Stomach smooth muscle (tissue), 2 donors: Measurements from ENCODE around the gene SLC39A11.

Experiments
- H3K27ac ChIP-seq: one replicate; pipeline ENCODE4 v1.7.0; 2013; ENCODE audit warnings: mild to moderate bottlenecking, low read length, inconsistent platforms
- H3K27me3 ChIP-seq, 2 donors: one replicate each; pipeline ENCODE4 v1.7.0; 2013; ENCODE audit warnings: low read length in 2 of 2; ENCODE audit not compliant: insufficient read depth in 2 of 2, control insufficient read depth in 1 of 2
- H3K36me3 ChIP-seq, 2 donors: one replicate each; pipeline ENCODE4 v1.7.0; 2013; ENCODE audit warnings: low read length in 2 of 2; ENCODE audit not compliant: control insufficient read depth in 2 of 2, insufficient read depth in 2 of 2
- H3K4me1 ChIP-seq: one replicate; pipeline ENCODE4 v1.7.0; 2013; ENCODE audit warnings: low read length; ENCODE audit not compliant: control insufficient read depth, insufficient read depth
- H3K4me3 ChIP-seq, 2 donors: one replicate each; pipeline ENCODE4 v1.7.0; 2013; ENCODE audit warnings: low read length in 2 of 2
- H3K9ac ChIP-seq, 2 donors: one replicate each; pipeline ENCODE4 v1.7.0; 2013; ENCODE audit warnings: low read length in 2 of 2, mild to moderate bottlenecking in 1 of 2
- H3K9me3 ChIP-seq, 2 donors: one replicate each; pipeline ENCODE4 v1.7.0; 2013; ENCODE audit warnings: low read length in 2 of 2; ENCODE audit not compliant: control insufficient read depth in 2 of 2
- donor health status: healthy.
- donor health status: Pancreatic carcinoma.

SLC39A11 gene

DNA sequence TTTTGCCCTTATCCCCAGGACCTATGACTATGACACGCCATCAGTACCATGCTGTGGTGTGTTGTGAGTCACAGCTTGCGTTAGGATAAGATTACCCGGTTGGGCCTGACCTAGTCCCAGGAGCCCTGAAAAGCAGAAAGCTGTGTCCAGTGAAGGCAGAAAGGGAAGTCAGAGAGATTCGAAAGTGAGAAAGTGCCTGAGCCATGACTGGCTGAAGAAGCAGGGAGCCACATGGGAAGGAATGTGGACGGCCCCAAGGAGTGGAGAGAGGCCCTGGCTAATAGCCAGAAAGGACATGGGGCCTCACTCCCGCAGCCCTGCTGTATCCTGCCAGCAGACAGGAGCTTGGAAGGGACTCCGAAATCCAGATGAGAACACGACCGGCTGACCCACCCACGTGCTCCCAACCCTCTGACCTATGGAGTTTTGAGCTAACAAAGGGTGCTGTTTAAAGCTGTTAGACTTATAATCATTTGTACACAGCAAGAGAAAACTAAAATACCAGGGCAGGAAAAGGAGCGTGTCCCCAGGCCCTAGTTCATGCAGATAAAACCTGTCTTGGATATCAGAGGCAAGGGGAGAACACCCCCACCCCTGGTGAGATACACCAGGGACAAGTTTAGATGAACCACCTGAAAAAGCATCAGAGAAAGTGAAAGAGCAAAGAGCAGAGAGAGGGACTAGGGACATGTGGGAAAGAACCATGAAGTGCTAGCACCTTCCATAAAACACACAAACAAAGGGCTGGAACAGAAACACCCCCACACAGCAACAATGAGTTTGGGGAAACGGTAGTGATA lies 115.3 kb downstream of the SLC39A11 start:
- Histone ChIP-seq H3K4me3 (no peak overlapping the region), H3K27ac (peak overlapping the region; percentile 24)

GRCh38 chr17:72975509-72975908 lies 117.0 kb downstream of the SLC39A11 start:
- H3K36me3 ChIP-seq: no peaks in the 10 kb centered on the region
- no peaks in the 10 kb centered on the region for H3K9me3 ChIP-seq
- no peak overlapping the region for H3K27ac ChIP-seq
- H3K27me3 ChIP-seq: no peaks in the 10 kb centered on the region
- H3K4me1 ChIP-seq: peaks cover 10% of the 10 kb centered on the region
- H3K9ac ChIP-seq: no peak overlapping the region
- H3K4me3 ChIP-seq: no peak overlapping the region

More for the DNA sequence above, 115.3 kb downstream of the SLC39A11 start:
- Histone ChIP-seq H3K27me3 (no peaks in the 10 kb centered on the region), H3K9ac (peak overlapping the region in 1 of 2 donors; percentile 47), H3K36me3 (no peaks in the 10 kb centered on the region), H3K4me1 (peaks cover 10% of the 10 kb centered on the region), H3K9me3 (no peaks in the 10 kb centered on the region)

DNA sequence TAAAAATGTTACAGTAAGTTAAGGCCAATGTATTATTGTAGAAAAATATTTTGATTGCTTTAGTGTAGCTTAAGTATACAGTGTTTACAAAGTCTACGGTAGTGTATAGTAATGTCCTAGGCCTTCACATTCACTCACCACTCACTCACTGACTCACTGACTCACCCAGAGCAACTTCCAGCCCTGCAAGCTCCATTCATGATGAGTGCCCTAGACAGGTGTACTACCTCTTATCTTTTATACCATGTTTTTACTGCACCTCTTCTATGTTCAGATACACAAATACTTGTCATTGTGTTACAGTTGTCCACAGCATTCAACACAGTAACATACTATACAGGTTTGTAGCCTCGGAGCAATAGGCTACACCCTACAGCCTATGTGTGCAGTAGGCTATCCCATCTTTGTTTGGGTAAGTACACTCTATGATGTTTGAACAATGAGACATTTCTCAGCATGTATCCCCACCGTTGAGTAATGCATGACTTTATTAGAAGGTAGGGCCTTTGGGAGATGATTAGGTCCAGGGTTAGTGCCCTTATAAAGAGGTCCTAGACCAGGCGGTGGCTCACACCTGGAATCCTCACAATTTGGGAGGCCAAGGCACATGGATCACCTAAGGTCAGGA lies 117.8 kb downstream of the SLC39A11 start:
- Histone ChIP-seq H3K36me3 (no peaks in the 10 kb centered on the region), H3K4me1 (peaks cover 10% of the 10 kb centered on the region), H3K9ac (no peak overlapping the region), H3K4me3 (no peak overlapping the region), H3K27ac (no peak overlapping the region), H3K27me3 (no peaks in the 10 kb centered on the region), H3K9me3 (no peaks in the 10 kb centered on the region)

GRCh38 chr17:72972263-72972951 lies 120.1 kb downstream of the SLC39A11 start:
- H3K9me3 ChIP-seq: no peaks in the 10 kb centered on the region
- H3K4me1 ChIP-seq: peaks cover 7% of the 10 kb centered on the region
- no peak overlapping the region for H3K9ac ChIP-seq
- no peak overlapping the region for H3K27ac ChIP-seq
- no peaks in the 10 kb centered on the region for H3K36me3 ChIP-seq
- no peaks in the 10 kb centered on the region for H3K27me3 ChIP-seq
- H3K4me3 ChIP-seq: no peak overlapping the region

- Histone ChIP-seq H3K4me3 (no peak overlapping the region), H3K36me3 (no peaks in the 10 kb centered on the region), H3K4me1 (no peaks in the 10 kb centered on the region), H3K9me3 (no peaks in the 10 kb centered on the region), H3K27ac (no peak overlapping the region), H3K9ac (no peak overlapping the region), H3K27me3 (no peaks in the 10 kb centered on the region)
These were observed 121.1 kb downstream of the SLC39A11 start for GRCh38 chr17:72971226-72971880.

GRCh38 chr17:72970797-72971196 lies 121.7 kb downstream of the SLC39A11 start:
- Histone ChIP-seq H3K36me3 (no peaks in the 10 kb centered on the region), H3K4me3 (no peak overlapping the region), H3K27me3 (no peaks in the 10 kb centered on the region), H3K9ac (no peak overlapping the region), H3K4me1 (no peaks in the 10 kb centered on the region), H3K27ac (no peak overlapping the region), H3K9me3 (no peaks in the 10 kb centered on the region)

DNA sequence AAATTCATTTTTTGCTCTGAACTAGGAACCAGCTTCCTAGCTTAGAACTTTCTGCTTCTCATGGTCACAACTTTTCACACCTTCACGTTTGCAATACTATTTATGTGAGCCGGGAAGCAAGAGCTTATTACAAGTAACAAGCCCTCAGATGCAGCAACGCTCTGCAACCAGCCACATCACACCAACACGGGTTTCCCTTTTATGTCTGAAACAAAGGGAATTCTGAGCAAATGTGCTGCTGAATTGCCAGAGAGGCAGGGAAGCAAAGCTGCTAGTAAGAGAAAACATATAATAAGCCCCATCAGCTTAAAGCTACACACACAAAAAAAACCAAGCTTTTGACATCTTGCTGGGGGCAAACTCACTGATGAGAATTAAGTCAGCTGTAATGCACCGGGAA lies 122.2 kb downstream of the SLC39A11 start:
- no peaks in the 10 kb centered on the region for H3K4me1 ChIP-seq
- H3K27me3 ChIP-seq: no peaks in the 10 kb centered on the region
- H3K4me3 ChIP-seq: no peak overlapping the region
- H3K27ac ChIP-seq: no peak overlapping the region
- no peak overlapping the region for H3K9ac ChIP-seq
- no peaks in the 10 kb centered on the region for H3K9me3 ChIP-seq
- no peaks in the 10 kb centered on the region for H3K36me3 ChIP-seq

DNA sequence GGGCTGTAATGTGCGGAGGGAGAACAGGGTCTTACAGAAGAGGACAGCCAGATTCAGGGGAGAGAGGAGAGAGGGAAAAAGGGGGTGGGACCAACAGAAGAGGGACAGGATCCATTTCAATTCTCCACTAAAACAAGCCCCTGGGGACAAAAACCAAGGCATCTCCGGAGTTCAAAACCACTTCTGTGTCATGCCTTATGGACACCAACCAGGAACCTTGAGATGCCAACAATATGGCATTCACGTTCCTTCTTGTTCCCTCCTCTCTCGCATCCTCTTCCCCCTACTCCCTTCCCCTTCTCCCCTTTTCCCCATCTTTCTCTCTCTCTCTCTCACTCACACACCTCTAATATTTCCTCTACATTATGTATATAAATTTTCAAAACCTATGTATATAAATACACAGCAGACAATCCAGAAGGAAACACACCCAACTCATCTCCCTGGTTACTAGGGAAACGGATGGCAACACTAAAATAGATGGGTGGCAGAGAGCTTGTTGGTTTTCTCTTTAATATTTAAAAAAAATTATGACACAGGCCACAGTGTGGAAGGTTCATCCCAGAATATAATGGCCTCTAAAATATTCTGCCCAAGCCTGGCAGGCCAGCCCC lies 123.1 kb downstream of the SLC39A11 start:
- no peaks in the 10 kb centered on the region for H3K36me3 ChIP-seq
- H3K4me3 ChIP-seq: no peak overlapping the region
- no peaks in the 10 kb centered on the region for H3K4me1 ChIP-seq
- no peaks in the 10 kb centered on the region for H3K27me3 ChIP-seq
- no peak overlapping the region for H3K9ac ChIP-seq
- no peaks in the 10 kb centered on the region for H3K9me3 ChIP-seq
- H3K27ac ChIP-seq: no peak overlapping the region

GRCh38 chr17:72968798-72969197 lies 123.7 kb downstream of the SLC39A11 start:
- H3K9ac ChIP-seq: no peak overlapping the region
- H3K4me1 ChIP-seq: no peaks in the 10 kb centered on the region
- no peaks in the 10 kb centered on the region for H3K9me3 ChIP-seq
- no peaks in the 10 kb centered on the region for H3K36me3 ChIP-seq
- no peaks in the 10 kb centered on the region for H3K27me3 ChIP-seq
- no peak overlapping the region for H3K4me3 ChIP-seq
- H3K27ac ChIP-seq: no peak overlapping the region

DNA sequence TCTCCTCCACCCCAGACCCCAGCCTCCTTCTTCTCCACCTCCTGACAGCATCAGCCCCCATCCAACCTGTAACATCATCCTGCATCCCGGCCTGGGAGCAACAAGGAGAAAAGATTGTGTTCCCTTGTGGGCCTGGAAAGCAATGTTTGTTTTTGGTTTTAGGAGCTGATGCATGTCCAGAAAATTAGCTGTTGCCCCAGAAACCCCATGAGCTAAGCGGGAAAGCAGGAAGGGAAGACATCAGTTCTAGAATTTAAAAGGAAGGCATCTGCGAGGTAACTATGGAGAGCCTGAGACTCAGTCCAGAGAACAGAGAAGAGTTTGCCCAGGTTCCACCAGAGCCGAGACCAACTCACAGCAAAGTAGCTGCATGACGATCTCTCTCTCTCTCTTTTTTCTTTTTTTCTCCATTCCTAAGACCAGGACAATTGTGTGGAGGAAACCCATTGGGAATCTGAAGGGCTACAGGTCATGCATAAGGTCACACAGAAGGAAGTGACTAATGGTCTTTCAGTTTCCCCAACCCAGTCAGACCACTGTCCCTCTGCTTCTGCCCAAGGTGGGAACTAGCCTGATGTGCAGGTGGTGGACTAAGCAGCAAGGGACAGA lies 124.4 kb downstream of the SLC39A11 start:
- Histone ChIP-seq H3K9me3 (no peaks in the 10 kb centered on the region), H3K9ac (no peak overlapping the region), H3K4me1 (no peaks in the 10 kb centered on the region), H3K27ac (no peak overlapping the region), H3K27me3 (no peaks in the 10 kb centered on the region), H3K4me3 (no peak overlapping the region), H3K36me3 (no peaks in the 10 kb centered on the region)
